ENCODE measurements around the gene RAP1B. TPM values are rescaled to one million over a fixed set of nuclear protein-coding genes. Genes with fewer than 3 reads are reported as not detected.
A peak's percentile ranks its signal among the peaks of the same experiment; 100 is the strongest.

Gene RAP1B
- total RNA-seq, 2 donors from 2014 or later = 100 to 102 TPM

GRCh38 chr12:68620519-68621471, 10.1 kb downstream of the RAP1B start:
- H3K4me3 Mint-ChIP-seq = no peak overlapping the region
- Histone ChIP-seq H3K9ac (ENCODE audit: extremely low read depth, low read length, poor library complexity, severe bottlenecking) (no peak overlapping the region), H3K36me3 (ENCODE audit: control insufficient read depth, insufficient read depth, low read length) (peaks cover 18% of the 10 kb centered on the region), H3K4me1 (ENCODE audit: control insufficient read depth, insufficient read depth, low read length) (no peaks in the 10 kb centered on the region), H3K27me3 (ENCODE audit: control insufficient read depth, insufficient read depth, low read length, poor library complexity, severe bottlenecking) (no peaks in the 10 kb centered on the region), H3K4me3 (ENCODE audit: low read length) (no peak overlapping the region), H3K9me3 (ENCODE audit: control insufficient read depth, low read length) (peaks cover 11% of the 10 kb centered on the region), H3K27ac (ENCODE audit: low read depth, low read length) (no peak overlapping the region)
- H3K27me3 Mint-ChIP-seq (ENCODE audit: insufficient read depth) = no peaks in the 10 kb centered on the region
- H3K4me1 Mint-ChIP-seq = peaks cover 21% of the 10 kb centered on the region
- H3K27ac Mint-ChIP-seq = peak overlapping the region; percentile 9
- peaks cover 28% of the 10 kb centered on the region for H3K36me3 Mint-ChIP-seq (ENCODE audit: low read depth)
- TF ChIP-seq, protein P1, sequence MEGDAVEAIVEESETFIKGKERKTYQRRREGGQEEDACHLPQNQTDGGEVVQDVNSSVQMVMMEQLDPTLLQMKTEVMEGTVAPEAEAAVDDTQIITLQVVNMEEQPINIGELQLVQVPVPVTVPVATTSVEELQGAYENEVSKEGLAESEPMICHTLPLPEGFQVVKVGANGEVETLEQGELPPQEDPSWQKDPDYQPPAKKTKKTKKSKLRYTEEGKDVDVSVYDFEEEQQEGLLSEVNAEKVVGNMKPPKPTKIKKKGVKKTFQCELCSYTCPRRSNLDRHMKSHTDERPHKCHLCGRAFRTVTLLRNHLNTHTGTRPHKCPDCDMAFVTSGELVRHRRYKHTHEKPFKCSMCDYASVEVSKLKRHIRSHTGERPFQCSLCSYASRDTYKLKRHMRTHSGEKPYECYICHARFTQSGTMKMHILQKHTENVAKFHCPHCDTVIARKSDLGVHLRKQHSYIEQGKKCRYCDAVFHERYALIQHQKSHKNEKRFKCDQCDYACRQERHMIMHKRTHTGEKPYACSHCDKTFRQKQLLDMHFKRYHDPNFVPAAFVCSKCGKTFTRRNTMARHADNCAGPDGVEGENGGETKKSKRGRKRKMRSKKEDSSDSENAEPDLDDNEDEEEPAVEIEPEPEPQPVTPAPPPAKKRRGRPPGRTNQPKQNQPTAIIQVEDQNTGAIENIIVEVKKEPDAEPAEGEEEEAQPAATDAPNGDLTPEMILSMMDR (conservative IDR thresholded peaks at IDR 0.05) = no peak
- peak; percentile 54 for DNase-seq
- no peaks in the 10 kb centered on the region for H3K9me3 Mint-ChIP-seq
- 84 to 90% methylated on average over 9 to 10 of the region's 10 CpGs for WGBS, 2 experiments (ENCODE audit: insufficient coverage in 1 of 2, insufficient read length in 1 of 2)

- Mint-ChIP-seq H3K27me3 (ENCODE audit: insufficient read depth) (no peaks in the 10 kb centered on the region), H3K27ac (no peak overlapping the region), H3K36me3 (ENCODE audit: low read depth) (peaks cover 35% of the 10 kb centered on the region), H3K4me3 (no peak overlapping the region), H3K4me1 (peaks cover 21% of the 10 kb centered on the region), H3K9me3 (peaks cover under 1% of the 10 kb centered on the region)
- Histone ChIP-seq H3K4me1 (ENCODE audit: control insufficient read depth, insufficient read depth, low read length) (no peaks in the 10 kb centered on the region), H3K27ac (ENCODE audit: low read depth, low read length) (no peak overlapping the region), H3K9ac (ENCODE audit: extremely low read depth, low read length, poor library complexity, severe bottlenecking) (no peak overlapping the region), H3K4me3 (ENCODE audit: low read length) (no peak overlapping the region), H3K36me3 (ENCODE audit: control insufficient read depth, insufficient read depth, low read length) (peaks cover 26% of the 10 kb centered on the region), H3K9me3 (ENCODE audit: control insufficient read depth, low read length) (peaks cover 14% of the 10 kb centered on the region), H3K27me3 (ENCODE audit: control insufficient read depth, insufficient read depth, low read length, poor library complexity, severe bottlenecking) (no peaks in the 10 kb centered on the region)
- TF ChIP-seq, protein P1 (conservative IDR thresholded peaks at IDR 0.05) = no peak
- DNase-seq = no peak
Observed at GRCh38 chr12:68621472-68622081, 10.9 kb downstream of the RAP1B start.

- peak overlapping the region; percentile 13 for H3K27ac Mint-ChIP-seq
- H3K27me3 ChIP-seq (ENCODE audit: control insufficient read depth, insufficient read depth, low read length, poor library complexity, severe bottlenecking) = no peaks in the 10 kb centered on the region
- no peak overlapping the region for H3K9ac ChIP-seq (ENCODE audit: extremely low read depth, low read length, poor library complexity, severe bottlenecking)
- peaks cover 21% of the 10 kb centered on the region for H3K9me3 ChIP-seq (ENCODE audit: control insufficient read depth, low read length)
- DNase-seq = no peak
- H3K27me3 Mint-ChIP-seq (ENCODE audit: insufficient read depth) = no peaks in the 10 kb centered on the region
- peaks cover 31% of the 10 kb centered on the region for H3K36me3 ChIP-seq (ENCODE audit: control insufficient read depth, insufficient read depth, low read length)
- no peak overlapping the region for H3K27ac ChIP-seq (ENCODE audit: low read depth, low read length)
- H3K36me3 Mint-ChIP-seq (ENCODE audit: low read depth) = peaks cover 42% of the 10 kb centered on the region
- H3K4me3 Mint-ChIP-seq = no peak overlapping the region
- 90 to 100% methylated on average over 1 of the region's 1 CpG for WGBS, 2 experiments (ENCODE audit: insufficient coverage in 1 of 2, insufficient read length in 1 of 2)
- H3K4me1 Mint-ChIP-seq = peaks cover 21% of the 10 kb centered on the region
- no peak overlapping the region for H3K4me3 ChIP-seq (ENCODE audit: low read length)
- no peaks in the 10 kb centered on the region for H3K4me1 ChIP-seq (ENCODE audit: control insufficient read depth, insufficient read depth, low read length)
- TF ChIP-seq, protein P1 (conservative IDR thresholded peaks at IDR 0.05) = no peak
- H3K9me3 Mint-ChIP-seq = peaks cover 7% of the 10 kb centered on the region
Observed at GRCh38 chr12:68622250-68622649, 11.6 kb downstream of the RAP1B start.
